Mesothelial cell of epicardium (in vitro differentiated cells): ENCODE results near the gene VASH1. TPM values are rescaled to one million over a fixed set of nuclear protein-coding genes. Genes with fewer than 3 reads are reported as not detected.

Experiments
- DNase-seq, 2 experiments: peaks; one replicate each; pipeline ENCODE4 v3.0.0; 2021; ENCODE audit warnings: low spot score in 2 of 2; ENCODE audit not compliant: unreplicated experiment in 2 of 2
- H3K27ac Mint-ChIP-seq: 2 replicates; pipeline ENCODE4 v1.8.0; 2021; ENCODE audit warnings: mixed read lengths
- H3K27me3 Mint-ChIP-seq: 2 replicates; pipeline ENCODE4 v1.8.0; 2021; ENCODE audit warnings: low read depth, mixed read lengths
- H3K36me3 Mint-ChIP-seq: 2 replicates; pipeline ENCODE4 v1.8.0; 2021; ENCODE audit warnings: mixed read lengths
- H3K4me1 Mint-ChIP-seq: 2 replicates; pipeline ENCODE4 v1.8.0; 2021; ENCODE audit warnings: mixed read lengths
- H3K4me3 Mint-ChIP-seq: 2 replicates; pipeline ENCODE4 v1.8.0; 2021; ENCODE audit warnings: mild to moderate bottlenecking, moderate library complexity, mixed read lengths
- H3K9me3 Mint-ChIP-seq: 2 replicates; pipeline ENCODE4 v1.8.0; 2021; ENCODE audit warnings: mixed read lengths
- total RNA-seq: library from RNA; stranded (reverse); gene quantifications from 3 replicates; pipeline ENCODE4 v1.2.1, GENCODE V29; 2021
- TF ChIP-seq, protein P1 (sequence below): fragments of 200-600 bp; sonication (generic); IDR thresholded peaks from one replicate; pipeline ENCODE4 v1.5.0; 2021; ENCODE audit warnings: antibody characterized with exemption; ENCODE audit not compliant: unreplicated experiment

VASH1 gene
- total RNA-seq, 1 donor from 2014 or later = 55.5 TPM

DNA sequence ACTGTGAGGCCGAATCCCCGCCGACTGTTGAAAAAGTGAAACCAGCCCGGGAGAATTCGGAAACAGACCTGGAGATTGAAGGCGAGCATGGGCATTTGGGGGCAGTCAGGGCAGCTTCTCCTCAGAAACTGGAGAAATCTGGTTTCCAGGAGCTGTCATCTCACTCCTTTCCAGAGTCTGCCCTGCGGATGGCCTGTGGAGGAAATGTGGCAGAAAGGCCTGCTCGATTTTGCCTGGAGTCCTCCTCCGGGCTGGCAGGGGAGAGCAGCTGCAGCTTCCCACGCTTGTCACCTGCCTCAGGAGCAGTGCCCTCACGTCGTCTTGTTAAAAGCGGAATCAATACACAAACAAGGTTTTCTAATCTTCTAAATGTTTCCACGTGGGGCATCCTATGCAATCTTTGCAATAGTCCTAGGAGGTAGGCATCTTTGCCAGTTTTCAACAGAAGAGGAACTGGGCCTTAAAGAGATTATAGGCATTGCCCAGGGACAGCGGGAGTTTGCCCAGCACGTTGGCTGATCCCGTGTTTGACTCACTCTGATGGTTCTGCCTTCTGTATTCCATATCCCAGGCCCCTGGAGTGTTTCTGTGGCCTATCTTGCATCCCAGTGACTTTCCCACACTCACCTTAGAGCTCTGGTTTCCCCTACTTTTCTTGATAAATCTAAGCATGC lies 67.2 kb downstream of the VASH1 start:
- Mint-ChIP-seq H3K27ac (no peak overlapping the region), H3K9me3 (peaks cover 5% of the 10 kb centered on the region), H3K4me3 (no peak overlapping the region), H3K27me3 (peaks cover 34% of the 10 kb centered on the region), H3K4me1 (no peaks in the 10 kb centered on the region), H3K36me3 (no peaks in the 10 kb centered on the region)
- TF ChIP-seq, protein P1, sequence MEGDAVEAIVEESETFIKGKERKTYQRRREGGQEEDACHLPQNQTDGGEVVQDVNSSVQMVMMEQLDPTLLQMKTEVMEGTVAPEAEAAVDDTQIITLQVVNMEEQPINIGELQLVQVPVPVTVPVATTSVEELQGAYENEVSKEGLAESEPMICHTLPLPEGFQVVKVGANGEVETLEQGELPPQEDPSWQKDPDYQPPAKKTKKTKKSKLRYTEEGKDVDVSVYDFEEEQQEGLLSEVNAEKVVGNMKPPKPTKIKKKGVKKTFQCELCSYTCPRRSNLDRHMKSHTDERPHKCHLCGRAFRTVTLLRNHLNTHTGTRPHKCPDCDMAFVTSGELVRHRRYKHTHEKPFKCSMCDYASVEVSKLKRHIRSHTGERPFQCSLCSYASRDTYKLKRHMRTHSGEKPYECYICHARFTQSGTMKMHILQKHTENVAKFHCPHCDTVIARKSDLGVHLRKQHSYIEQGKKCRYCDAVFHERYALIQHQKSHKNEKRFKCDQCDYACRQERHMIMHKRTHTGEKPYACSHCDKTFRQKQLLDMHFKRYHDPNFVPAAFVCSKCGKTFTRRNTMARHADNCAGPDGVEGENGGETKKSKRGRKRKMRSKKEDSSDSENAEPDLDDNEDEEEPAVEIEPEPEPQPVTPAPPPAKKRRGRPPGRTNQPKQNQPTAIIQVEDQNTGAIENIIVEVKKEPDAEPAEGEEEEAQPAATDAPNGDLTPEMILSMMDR = no peak
- DNase-seq = no peak

DNA sequence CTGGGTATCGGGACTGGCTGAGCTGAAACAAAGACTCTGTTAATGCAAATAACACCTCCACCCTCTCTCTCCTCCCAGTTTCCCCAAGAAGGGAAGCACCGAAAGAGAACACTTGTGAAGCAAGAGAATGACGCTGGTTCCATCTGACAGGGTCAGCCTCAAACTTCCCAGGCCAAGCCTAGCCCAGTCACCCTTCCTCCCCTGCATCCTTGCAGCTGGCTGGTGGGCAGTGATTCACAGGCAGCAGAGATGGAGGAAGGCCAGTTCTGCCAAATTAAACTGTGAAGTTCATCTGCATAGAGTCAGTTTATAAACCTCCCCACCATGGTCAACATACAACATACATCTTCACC lies 67.7 kb downstream of the VASH1 start:
- Mint-ChIP-seq H3K4me3 (no peak overlapping the region), H3K4me1 (peaks cover 1% of the 10 kb centered on the region), H3K27me3 (peaks cover 34% of the 10 kb centered on the region), H3K36me3 (no peaks in the 10 kb centered on the region), H3K27ac (no peak overlapping the region), H3K9me3 (peaks cover 5% of the 10 kb centered on the region)
- TF ChIP-seq, protein P1 = no peak
- no peak for DNase-seq

DNA sequence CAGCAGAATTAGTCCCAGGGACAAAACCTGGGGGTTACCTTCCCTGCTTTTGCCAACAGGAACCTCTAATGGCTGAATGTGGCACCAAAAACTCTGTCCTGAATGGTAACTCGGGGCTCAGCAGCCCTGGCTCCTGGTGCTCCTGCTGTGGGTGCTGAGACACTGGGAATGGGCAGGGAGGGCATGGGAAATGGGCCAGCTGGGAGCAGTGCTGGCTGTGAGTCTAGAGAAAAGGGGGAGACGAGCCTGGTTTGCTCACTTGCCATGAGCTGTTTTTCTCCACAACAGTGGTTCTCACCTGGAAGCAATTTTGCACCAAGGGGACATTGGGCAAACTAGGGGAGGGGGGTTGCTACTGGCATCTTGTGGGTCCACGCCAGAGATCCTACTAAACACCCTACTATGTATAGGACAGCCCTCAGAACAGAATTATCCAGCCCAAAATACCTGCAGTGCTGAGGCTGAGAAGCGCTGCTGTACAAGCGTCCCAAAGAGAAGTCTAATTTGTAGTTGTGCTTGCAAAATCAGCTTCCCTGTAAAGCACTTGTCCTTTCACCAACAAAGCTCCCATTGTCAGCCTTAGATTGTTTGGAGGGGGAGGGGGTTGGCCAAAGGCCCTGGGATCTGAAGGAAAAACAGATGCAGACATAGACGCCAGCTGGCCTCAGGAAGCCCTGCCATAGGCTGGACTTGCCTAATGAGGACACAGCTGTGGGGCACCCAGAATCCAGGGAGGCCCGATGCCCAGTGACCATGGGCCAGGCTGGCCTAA lies 68.6 kb downstream of the VASH1 start:
- Mint-ChIP-seq H3K4me1 (peaks cover 8% of the 10 kb centered on the region), H3K36me3 (no peaks in the 10 kb centered on the region), H3K27ac (no peak overlapping the region), H3K9me3 (peaks cover 5% of the 10 kb centered on the region), H3K4me3 (no peak overlapping the region), H3K27me3 (peaks cover 31% of the 10 kb centered on the region)
- TF ChIP-seq, protein P1 = no peak
- no peak for DNase-seq

DNA sequence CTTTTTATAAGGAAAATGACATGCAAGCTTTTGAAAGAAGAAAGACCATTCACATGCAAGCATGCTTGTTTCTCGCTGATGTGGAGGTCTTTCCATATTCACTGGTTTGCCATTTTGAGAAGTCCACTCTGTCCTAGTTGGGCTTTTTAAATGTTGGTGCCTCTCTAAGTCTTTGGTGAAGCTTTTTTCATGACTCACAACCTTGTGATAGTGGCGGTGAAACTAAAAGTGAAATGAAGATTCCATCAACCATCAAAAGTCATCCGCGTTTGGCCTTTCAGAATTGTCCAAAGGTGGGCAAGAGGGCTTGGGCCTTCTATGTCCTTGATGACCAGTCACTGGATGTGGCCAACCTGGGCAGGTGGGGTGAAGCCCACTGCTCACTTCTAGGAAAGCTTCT lies 69.3 kb downstream of the VASH1 start:
- TF ChIP-seq, protein P1 = no peak
- no peak for DNase-seq
- H3K4me3 Mint-ChIP-seq = no peak overlapping the region
- peaks cover 5% of the 10 kb centered on the region for H3K9me3 Mint-ChIP-seq
- no peak overlapping the region for H3K27ac Mint-ChIP-seq
- H3K36me3 Mint-ChIP-seq = no peaks in the 10 kb centered on the region
- peaks cover 8% of the 10 kb centered on the region for H3K4me1 Mint-ChIP-seq
- peaks cover 24% of the 10 kb centered on the region for H3K27me3 Mint-ChIP-seq

DNA sequence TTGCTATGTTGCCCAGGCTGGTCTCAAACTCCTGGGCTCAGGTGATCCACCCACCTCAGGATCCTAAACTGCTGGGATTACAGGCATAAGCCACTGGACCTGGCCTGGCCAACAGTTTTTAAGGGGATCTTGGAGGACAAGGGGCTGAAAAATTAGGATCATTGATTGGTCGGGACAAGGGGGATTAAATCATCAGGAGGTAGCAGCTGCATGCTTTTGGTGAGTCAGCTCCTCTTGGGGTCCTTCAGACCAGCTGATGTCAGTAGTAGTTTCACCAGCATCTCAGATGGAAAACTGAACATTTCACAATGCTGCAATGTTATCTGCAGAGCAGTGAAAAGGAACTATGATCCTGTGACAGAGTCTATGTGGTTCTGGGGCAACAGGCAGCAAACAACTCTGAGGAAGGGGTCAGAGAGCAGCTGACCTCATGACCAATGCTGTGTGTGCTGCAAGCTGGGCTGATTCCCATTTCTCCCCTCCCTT lies 71.3 kb downstream of the VASH1 start:
- TF ChIP-seq, protein P1 = no peak
- Mint-ChIP-seq H3K4me3 (no peak overlapping the region), H3K36me3 (no peaks in the 10 kb centered on the region), H3K27me3 (peaks cover 23% of the 10 kb centered on the region), H3K4me1 (peaks cover 8% of the 10 kb centered on the region), H3K27ac (no peak overlapping the region), H3K9me3 (peaks cover 5% of the 10 kb centered on the region)
- DNase-seq = no peak

Other genes with a start within 250 kb of the VASH1 start
- gene ANGEL1, start 51.4 kb downstream of the VASH1 start, total RNA-seq = 36.3 to 39.9 TPM (median 39.4 TPM) in 3 replicates
- gene LRRC74A, start 64.9 kb downstream of the VASH1 start, total RNA-seq = not detected in 3 replicates